ENCODE measurements around the gene ALDH2. TPM values are rescaled to one million over a fixed set of nuclear protein-coding genes. Genes with fewer than 3 reads are reported as not detected.

Gene ALDH2
- total RNA-seq: 20.7 and 57.9 TPM in 2 replicates

DNA sequence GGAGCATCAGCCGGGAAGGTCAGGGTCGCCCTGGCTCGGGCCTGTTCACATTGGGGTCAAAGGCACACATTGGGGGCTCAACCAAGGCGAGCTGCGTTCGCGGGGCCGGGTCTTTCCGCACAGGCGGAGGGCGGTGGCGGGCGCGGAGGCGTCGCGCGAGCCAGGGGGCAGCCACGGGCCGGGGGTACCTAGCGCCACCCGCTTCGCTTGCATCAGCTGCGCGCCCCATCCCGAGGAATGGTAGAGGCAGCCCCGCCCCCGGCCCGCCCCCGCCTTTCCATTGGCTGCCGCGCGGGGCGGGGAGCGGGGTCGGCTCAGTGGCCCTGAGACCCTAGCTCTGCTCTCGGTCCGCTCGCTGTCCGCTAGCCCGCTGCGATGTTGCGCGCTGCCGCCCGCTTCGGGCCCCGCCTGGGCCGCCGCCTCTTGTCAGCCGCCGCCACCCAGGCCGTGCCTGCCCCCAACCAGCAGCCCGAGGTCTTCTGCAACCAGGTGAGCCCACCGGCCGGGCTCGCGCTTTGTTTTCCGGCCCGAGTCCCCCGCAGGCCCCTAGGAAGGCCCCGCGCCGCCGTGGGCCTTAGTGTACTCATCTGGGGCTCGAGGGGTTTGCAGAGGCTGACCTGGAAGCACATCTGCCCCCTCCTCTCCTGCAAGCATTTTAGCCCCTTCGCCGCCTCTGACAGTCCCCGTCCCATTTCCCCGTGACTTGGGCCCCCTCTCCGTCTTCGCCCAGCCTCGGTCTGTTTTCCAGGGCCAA is at the start of gene ALDH2:
TSS of gene ALDH2 (plus strand) at position 326 of the 754 bp plus-strand sequence. CDS start at position 376, 50 bp downstream.

DNA sequence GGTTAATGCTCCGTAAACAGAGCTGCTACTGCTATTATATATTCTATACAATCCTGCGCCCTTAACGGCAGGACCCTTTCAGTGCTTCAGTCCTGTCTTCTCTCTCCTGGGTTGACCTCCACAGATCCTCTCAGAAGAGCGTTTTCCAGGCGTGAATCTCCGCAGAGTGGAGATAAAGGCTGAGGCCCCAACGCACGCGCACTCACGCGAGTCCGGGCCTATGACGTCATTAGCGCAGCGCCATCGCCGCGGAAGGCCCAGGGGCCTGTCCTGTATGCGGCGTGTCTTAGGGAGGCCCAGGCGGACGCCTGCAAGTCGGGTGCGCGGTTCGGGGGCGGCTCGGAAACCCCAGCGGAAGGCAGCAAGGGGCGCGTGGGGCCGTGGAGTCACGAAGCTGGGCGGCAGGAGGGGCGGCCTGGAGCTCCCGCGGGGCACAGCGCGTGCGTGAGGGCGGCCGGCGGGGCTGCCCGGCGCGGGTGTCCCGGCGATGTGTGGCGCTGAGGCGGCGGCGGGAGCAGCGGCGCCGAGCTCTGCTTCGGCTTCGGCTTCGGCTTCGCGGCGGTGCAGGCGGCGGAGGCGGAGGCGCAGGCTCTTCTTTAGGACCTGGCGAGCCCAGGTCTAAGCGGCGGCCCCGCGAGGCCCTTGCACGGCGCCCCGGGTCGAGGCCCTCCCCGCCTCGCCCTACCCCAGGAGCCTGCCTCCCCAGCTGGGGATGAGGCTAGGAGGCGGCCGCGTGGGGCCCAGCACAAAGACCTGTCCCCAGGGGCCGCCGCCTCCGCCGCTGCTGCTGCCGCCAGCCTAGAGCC is 75.2 kb downstream of the ALDH2 start, which contains the start of gene MAPKAPK5:
TSS of gene MAPKAPK5 (plus strand) at position 479 of the 806 bp plus-strand sequence. CDS start 506 bp downstream, outside the sequence.

Other genes with a start within 250 kb of the ALDH2 start
- 29.3 and 42.8 TPM in 2 replicates for gene ATXN2, start 167.6 kb upstream of the ALDH2 start, total RNA-seq
- 19.5 and 20.5 TPM in 2 replicates for gene BRAP, start 81.0 kb upstream of the ALDH2 start, total RNA-seq
- 30.4 and 35.2 TPM in 2 replicates for gene ACAD10, start 80.9 kb upstream of the ALDH2 start, total RNA-seq
- 26.5 and 42.5 TPM in 2 replicates for gene MAPKAPK5, start 75.3 kb downstream of the ALDH2 start, total RNA-seq
- 10.9 and 14.2 TPM in 2 replicates for gene TMEM116, start 246.2 kb downstream of the ALDH2 start, total RNA-seq
- gene ERP29, start 246.5 kb downstream of the ALDH2 start, total RNA-seq: 55.3 and 59.4 TPM in 2 replicates

All from smooth muscle cell of trachea (primary cell).